K562 (cell line): ENCODE results near the gene DMBT1.

Experiments used
- E2F4 ChIP-seq: sonication (generic); formaldehyde crosslinking; IDR thresholded peaks from 2 replicates; pipeline ENCODE4 v1.8.0; 2022; ENCODE audit warnings: mild to moderate bottlenecking, low read depth, missing genetic modification reagents
- ELK3 ChIP-seq: fragments of 450-650 bp; formaldehyde crosslinking; IDR thresholded peaks from 2 replicates; pipeline ENCODE4 v1.4.0; 2020; ENCODE audit warnings: mild to moderate bottlenecking
- MTA1 ChIP-seq: fragments of 450-650 bp; IDR thresholded peaks from 2 replicates; pipeline ENCODE4 v1.6.1; 2017; ENCODE audit warnings: borderline replicate concordance
- NCOR1 ChIP-seq: fragments of 450-650 bp; IDR thresholded peaks from 2 replicates; pipeline ENCODE4 v1.6.1; 2016; ENCODE audit warnings: mild to moderate bottlenecking, moderate library complexity
- NR3C1 ChIP-seq: sonication (generic); formaldehyde crosslinking; IDR thresholded peaks from 2 replicates; pipeline ENCODE4 v1.8.1; 2022; ENCODE audit warnings: missing genetic modification reagents
- SAP30 ChIP-seq: fragments of 200-600 bp; sonication (generic); IDR thresholded peaks from 2 replicates; pipeline ENCODE4 v1.6.1; 2012; ENCODE audit warnings: borderline replicate concordance, low read depth, mild to moderate bottlenecking, moderate library complexity, low read length, control low read depth, inconsistent platforms; ENCODE audit not compliant: insufficient read depth, poor library complexity, severe bottlenecking
- SMC3 ChIP-seq: conservative IDR thresholded peaks from 2 replicates; pipeline ENCODE4 v1.6.1; 2011; ENCODE audit warnings: low read depth, low read length, improper control_type of control experiment; ENCODE audit not compliant: insufficient read depth
- TAF1 ChIP-seq: IDR thresholded peaks from 2 replicates; pipeline ENCODE4 v1.6.1; 2011; ENCODE audit warnings: mild to moderate bottlenecking, low read length, moderate library complexity; ENCODE audit not compliant: insufficient read depth, control insufficient read depth, severe bottlenecking; ENCODE audit errors: extremely low read depth
- TRIM28 ChIP-seq: fragments of 450-650 bp; IDR thresholded peaks from 2 replicates; pipeline ENCODE4 v1.6.1; 2017

DNA sequence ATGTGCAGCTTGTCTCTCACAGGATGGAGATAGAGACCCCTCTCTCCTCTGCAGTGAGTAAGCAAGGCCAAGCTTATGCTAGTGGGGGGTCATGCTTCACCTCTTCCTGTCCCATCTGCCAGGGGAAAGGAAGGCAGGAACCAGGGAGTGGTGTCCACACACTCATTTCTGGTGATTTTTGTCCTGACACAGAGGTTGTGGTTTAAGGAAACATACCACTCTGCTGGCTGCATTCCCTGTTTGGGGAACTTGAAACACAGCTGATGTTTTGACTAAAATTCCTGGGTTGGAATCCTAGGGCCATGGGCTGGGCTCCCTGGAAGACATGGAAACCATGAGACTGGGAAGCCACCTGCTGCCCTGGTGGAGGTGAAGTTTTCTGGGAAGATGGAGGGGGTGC lies 117.7 kb downstream of the DMBT1 start:
- TF ChIP-seq TAF1 (no peak), MTA1 (no peak), ELK3 (CRISPR knock-in tag) (no peak), SAP30 (no peak), E2F4 (no peak), SMC3 (no peak), TRIM28 (no peak), NR3C1 (no peak), NCOR1 (no peak)
